Mucosa of stomach (tissue), 1 donor: ENCODE results near the gene FBXL13.
"Not testable (repeated sequence)": the region's sequence is repeated elsewhere in the genome, so short reads cannot be mapped to it uniquely, and the experiment has no call there.

ENCODE experiments used
- H3K27me3 ChIP-seq: one replicate; pipeline ENCODE4 v1.7.0; 2013; ENCODE audit warnings: mild to moderate bottlenecking, low read length; ENCODE audit not compliant: control insufficient read depth, insufficient read depth
- H3K36me3 ChIP-seq: one replicate; pipeline ENCODE4 v1.7.0; 2013; ENCODE audit warnings: low read length; ENCODE audit not compliant: control insufficient read depth, insufficient read depth
- H3K4me1 ChIP-seq: one replicate; pipeline ENCODE4 v1.7.0; 2013; ENCODE audit warnings: mild to moderate bottlenecking, low read length; ENCODE audit not compliant: control insufficient read depth, insufficient read depth
- H3K4me3 ChIP-seq: one replicate; pipeline ENCODE4 v1.7.0; 2013; ENCODE audit warnings: low read length
- H3K9ac ChIP-seq: one replicate; pipeline ENCODE4 v1.7.0; 2013; ENCODE audit warnings: mild to moderate bottlenecking, low read length, moderate library complexity
- H3K9me3 ChIP-seq: one replicate; pipeline ENCODE4 v1.7.0; 2013; ENCODE audit warnings: mild to moderate bottlenecking, low read length, moderate library complexity; ENCODE audit not compliant: control insufficient read depth
- donor health status: Pancreatic carcinoma.

The FBXL13 gene

DNA sequence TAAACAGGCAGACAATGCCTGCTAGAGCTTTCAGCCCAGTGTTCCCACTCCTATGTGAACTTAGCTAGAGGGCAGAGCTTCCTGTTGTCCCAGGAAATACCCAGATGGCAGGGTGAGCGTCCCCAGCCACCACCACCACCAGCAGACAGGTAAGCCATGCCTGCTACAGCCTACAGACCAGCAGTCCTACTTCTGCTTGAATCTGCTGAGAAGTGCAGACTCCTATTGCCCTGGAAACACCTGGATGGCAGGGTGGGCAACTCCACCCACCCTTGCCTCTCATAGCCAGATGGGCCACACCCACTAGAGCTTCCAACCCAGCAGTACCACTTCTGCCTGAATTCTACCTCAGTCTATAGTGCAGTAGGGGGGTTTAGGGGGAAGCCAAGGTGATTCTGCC, 64.4 kb downstream of the FBXL13 start:
- no peak overlapping the region for H3K9ac ChIP-seq
- no peaks in the 10 kb centered on the region for H3K27me3 ChIP-seq
- H3K4me1 ChIP-seq = peaks cover 11% of the 10 kb centered on the region
- H3K4me3 ChIP-seq = no peak overlapping the region
- H3K9me3 ChIP-seq = no peaks in the 10 kb centered on the region
- no peaks in the 10 kb centered on the region for H3K36me3 ChIP-seq

DNA sequence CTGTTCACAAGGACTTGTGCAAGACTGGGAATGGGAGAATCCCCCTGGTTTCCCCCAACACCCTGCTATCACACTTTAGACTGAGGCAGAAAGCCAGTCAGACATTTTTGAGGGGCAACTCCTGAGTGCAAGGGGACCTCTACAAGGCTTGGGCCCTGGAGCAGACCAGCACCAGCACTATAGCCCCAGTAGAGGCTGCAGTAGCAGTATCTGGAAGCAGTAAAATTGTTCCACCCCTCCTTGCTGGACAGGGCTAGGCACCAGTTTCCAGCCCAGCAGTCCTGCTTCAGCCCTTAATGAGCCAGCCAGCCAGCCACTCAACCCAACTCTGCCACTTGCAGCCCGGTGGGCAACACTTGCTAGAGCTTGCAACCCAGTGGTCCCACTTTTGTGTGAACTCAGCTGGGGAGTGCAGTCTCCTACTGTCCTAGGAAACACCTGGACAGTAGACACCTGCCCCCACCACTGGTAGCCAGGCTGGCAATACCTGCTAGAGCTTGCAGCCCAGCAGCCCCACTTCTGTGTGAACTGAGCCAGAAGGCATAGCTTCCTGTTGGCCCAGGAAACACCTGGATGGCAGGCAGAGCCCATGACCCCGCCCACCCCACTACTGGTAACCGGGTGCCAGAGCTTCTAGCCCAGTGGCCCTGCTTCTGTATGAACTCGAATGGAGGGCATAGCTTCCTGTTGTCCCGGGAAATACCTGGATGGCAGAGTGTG, 65.0 kb downstream of the FBXL13 start:
- Histone ChIP-seq H3K4me1 (peaks cover 11% of the 10 kb centered on the region), H3K4me3 (no peak overlapping the region), H3K27me3 (no peaks in the 10 kb centered on the region), H3K9me3 (no peaks in the 10 kb centered on the region), H3K9ac (no peak overlapping the region), H3K36me3 (no peaks in the 10 kb centered on the region)

DNA sequence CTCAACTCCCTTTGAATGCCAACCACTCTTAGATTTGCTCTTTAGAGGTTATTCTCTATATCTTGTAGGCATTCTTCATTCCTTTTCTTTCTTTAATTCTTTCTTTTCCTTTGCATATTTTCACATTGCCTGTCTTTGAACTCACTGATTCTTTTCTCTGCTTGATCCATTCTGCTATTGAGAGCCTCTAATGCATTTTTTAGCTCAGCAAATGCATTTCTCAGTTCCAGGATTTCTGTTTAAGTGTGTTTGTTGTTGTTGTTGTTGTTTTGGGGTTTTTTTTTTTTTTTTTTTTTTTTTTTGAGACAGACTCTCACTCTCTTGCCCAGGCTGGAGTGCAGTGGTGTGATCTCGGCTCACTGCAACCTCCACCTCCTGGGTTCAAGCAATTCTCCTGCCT, 71.6 kb downstream of the FBXL13 start:
- Histone ChIP-seq H3K4me1 (no peaks in the 10 kb centered on the region), H3K9ac (no peak overlapping the region), H3K4me3 (no peak overlapping the region), H3K36me3 (no peaks in the 10 kb centered on the region), H3K9me3 (no peaks in the 10 kb centered on the region), H3K27me3 (no peaks in the 10 kb centered on the region)

DNA sequence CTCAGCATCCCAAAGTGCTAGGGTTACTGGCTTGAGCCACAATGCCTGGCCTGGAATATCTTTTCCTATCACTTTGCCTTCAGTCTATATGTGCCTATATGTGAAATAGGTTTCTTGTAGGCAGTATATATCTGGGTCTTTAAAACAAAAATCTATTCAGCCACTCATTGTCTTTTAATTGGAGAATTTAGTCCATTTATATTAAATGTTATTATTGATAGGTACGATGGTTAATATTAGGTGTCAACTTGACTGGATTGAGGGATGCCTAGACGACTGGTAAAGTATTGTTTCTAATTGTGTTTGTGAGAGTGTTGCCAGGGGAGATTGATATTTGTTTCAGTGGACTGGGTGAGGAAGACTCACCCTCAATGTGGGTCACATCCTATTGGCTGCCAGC, 73.4 kb downstream of the FBXL13 start:
- H3K4me3 ChIP-seq = no peak overlapping the region
- H3K4me1 ChIP-seq = no peaks in the 10 kb centered on the region
- no peaks in the 10 kb centered on the region for H3K27me3 ChIP-seq
- no peaks in the 10 kb centered on the region for H3K9me3 ChIP-seq
- H3K36me3 ChIP-seq = no peaks in the 10 kb centered on the region
- no peak overlapping the region for H3K9ac ChIP-seq

DNA sequence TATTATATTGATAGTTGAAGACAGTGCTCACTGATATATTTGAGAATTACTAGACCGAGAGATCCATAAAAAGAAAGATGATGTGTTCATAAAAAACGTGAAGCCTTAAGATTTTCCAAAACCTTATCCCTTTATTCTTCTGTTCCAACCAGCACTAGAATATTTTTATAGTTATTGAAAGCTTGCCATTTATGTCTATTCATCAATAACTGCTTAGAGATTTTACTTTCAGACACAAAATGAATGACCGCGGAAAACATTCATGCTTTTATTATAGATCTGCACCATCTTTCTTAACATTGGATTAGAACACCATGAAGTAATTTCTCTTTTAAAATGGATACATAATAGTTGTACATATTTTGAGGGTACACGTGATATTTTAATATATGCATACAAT, 77.6 kb downstream of the FBXL13 start:
- Histone ChIP-seq H3K36me3 (no peaks in the 10 kb centered on the region), H3K9me3 (no peaks in the 10 kb centered on the region), H3K4me1 (peaks cover 18% of the 10 kb centered on the region), H3K9ac (no peak overlapping the region), H3K27me3 (no peaks in the 10 kb centered on the region), H3K4me3 (no peak overlapping the region)

DNA sequence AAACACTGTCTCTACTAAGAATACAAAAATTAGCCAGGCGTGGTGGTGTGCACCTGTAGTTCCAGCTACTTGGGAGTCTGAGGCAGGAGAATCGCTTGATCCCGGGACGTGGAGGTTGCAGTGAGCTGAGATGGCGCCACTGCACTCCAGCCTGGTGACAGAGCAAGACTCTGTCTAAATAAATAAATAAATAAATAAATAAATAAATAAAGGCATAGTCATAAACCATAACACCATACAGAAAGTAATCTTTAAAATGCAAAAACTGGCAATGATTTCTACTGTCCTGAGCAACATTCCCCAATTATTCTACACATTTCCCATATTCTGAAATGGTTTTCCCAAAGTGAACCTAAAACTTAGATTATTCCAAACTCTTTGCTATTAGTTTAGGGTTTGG, 79.0 kb downstream of the FBXL13 start:
- not testable (repeated sequence) for H3K9ac ChIP-seq, H3K9me3 ChIP-seq, H3K4me3 ChIP-seq, H3K36me3 ChIP-seq, H3K27me3 ChIP-seq
- peaks cover 26% of the 10 kb centered on the region for H3K4me1 ChIP-seq

DNA sequence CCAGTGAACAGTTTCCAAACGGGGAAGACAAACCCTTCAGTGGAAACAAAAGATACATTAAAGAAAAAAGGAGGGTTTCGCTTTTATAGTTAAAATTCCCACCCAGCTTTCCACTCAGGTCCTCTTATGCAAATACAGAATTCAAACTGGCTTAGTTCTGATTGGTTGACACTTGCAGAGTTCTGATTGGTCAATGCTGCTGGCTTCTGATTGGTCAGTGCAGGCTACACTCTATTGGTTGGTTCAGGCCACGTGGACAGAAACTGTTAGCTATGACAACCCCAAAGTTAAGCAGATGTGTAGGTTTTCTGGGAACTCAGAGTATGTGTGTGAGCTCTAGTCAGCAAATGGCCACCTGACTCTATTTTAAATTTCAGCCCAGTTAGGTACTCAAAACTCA, 80.0 kb downstream of the FBXL13 start:
- H3K9ac ChIP-seq = no peak overlapping the region
- no peaks in the 10 kb centered on the region for H3K9me3 ChIP-seq
- H3K4me3 ChIP-seq = no peak overlapping the region
- peaks cover 26% of the 10 kb centered on the region for H3K4me1 ChIP-seq
- no peaks in the 10 kb centered on the region for H3K27me3 ChIP-seq
- H3K36me3 ChIP-seq = no peaks in the 10 kb centered on the region

DNA sequence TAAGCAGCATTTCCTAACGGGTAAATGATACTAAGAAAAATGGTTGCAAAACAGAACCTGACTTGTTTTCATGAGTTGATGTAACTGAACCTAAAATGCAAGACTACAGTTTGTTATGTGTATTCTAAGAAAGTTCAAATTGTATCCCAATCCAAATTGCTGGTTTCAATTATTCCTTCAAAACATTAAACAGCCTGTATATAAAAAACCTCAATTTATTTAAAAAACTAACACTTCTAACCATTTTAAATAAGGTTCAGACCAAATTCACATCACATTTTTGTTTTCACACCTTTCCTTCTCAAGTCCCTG, 80.9 kb downstream of the FBXL13 start:
- Histone ChIP-seq H3K27me3 (no peaks in the 10 kb centered on the region), H3K36me3 (no peaks in the 10 kb centered on the region), H3K9me3 (no peaks in the 10 kb centered on the region), H3K4me3 (no peak overlapping the region), H3K9ac (no peak overlapping the region), H3K4me1 (peaks cover 26% of the 10 kb centered on the region)

DNA sequence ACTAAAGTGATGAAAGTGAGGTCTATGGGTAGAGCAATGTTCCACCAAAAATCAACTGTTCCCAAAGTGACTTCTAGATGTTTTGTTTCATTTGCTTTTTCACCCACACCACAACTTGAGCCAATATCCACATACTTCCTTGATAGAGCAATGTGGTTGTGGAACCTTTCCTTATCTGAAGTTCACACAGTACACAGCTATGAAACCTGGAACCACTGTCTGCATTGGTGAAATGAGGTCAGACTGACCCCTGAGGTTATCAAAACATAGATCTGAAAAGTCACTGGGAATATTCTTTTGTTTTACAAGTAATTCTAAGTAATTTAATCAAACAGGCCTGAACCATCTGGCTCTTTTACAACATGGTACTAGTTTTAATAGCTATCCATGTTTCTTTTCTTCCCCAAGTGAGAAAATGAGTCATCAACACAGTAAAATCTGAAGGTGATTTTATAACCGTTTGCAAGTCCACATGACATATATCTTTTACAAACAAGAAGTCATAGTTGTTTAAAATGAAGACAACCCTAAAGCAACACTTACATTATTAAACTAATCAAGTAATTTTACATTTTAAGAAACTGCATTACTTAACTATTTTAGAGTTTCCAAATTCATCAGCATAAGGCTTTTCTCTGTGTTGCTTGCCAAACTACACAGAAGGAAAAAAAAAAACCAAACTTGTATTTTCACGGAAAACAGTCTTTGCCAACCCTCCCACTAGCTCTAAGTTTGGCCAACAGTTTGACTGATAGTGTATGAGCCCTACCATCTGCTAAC, 81.5 kb downstream of the FBXL13 start:
- Histone ChIP-seq H3K9me3 (no peaks in the 10 kb centered on the region), H3K27me3 (no peaks in the 10 kb centered on the region), H3K9ac (no peak overlapping the region), H3K36me3 (no peaks in the 10 kb centered on the region), H3K4me1 (peaks cover 26% of the 10 kb centered on the region), H3K4me3 (no peak overlapping the region)

DNA sequence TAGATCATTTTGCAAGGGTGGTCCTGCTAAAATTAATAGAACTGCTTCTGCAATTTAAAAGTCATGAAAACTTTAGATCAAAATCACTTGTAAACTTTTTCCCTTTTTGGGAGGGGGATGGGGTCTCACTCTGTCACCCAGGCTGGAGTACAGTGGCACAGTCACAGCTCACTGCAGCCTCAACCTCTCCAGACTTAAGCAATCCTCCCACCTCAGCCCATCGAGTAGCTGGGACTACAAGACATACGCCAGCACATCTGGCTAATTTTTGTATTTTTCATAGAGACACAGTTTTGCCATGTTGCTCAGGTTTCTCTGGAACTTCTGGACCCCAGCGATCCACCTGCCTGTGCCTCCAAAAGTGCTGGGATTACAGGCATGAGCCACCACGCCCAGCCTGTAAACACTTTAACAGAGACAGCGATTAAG, 82.1 kb downstream of the FBXL13 start:
- Histone ChIP-seq H3K36me3 (no peaks in the 10 kb centered on the region), H3K9ac (no peak overlapping the region), H3K4me3 (no peak overlapping the region), H3K27me3 (no peaks in the 10 kb centered on the region), H3K4me1 (peaks cover 26% of the 10 kb centered on the region), H3K9me3 (no peaks in the 10 kb centered on the region)

DNA sequence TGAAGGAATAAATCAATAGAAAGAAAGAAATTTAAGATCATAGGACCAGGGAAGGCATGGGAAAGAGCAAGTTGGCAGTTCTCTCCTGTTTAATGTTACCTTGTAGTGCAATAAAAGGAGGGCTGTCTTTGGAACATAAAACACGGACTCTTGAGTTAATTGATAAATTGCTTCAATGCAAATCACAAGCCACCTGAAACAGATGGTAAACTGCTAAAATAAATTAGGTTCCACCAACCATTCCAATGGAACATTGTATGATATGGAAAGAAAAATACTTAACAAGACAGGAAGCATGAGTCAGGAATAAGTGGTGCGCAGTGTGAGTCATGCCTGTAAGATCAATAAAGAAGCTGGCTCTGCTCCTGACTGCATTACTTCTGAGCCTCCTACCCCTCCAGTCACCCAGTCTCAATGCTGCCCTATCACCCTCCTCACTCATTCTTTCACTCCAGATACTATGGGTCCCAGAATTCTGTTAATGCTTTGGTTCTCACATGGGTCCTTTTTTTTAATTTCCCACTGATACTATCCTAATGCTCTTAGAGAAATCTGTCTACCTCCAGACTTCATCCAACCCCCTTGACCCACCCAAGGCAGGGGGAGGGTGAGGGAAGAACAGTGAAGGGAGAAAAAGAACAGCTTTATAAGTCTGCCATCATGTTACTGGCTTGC, 82.9 kb downstream of the FBXL13 start:
- Histone ChIP-seq H3K9me3 (no peaks in the 10 kb centered on the region), H3K9ac (no peak overlapping the region), H3K36me3 (no peaks in the 10 kb centered on the region), H3K4me1 (peaks cover 26% of the 10 kb centered on the region), H3K4me3 (no peak overlapping the region), H3K27me3 (no peaks in the 10 kb centered on the region)

DNA sequence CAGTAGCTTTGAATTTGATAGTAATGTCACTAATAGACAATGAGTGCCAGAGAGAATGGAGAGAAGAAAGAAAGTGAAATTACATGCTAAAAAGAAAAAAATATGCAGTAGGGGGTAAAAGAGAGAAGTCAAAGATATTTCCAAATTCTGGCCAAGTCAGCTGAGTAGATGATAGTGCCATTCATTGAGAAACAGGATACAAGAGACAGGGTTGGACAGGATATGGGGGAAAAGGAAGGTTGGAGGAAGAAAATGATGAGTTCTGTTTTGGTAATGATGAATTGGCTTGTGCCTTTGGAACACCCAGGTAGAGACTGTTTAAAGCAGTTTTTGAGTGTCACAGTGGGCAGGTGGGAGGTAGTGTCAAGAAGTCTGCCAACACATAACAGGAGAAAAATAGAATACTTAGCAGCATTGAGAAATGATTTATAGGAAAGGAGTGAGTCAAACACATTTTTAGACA, 83.5 kb downstream of the FBXL13 start:
- Histone ChIP-seq H3K4me3 (no peak overlapping the region), H3K4me1 (peaks cover 26% of the 10 kb centered on the region), H3K9ac (no peak overlapping the region), H3K9me3 (no peaks in the 10 kb centered on the region), H3K36me3 (no peaks in the 10 kb centered on the region), H3K27me3 (no peaks in the 10 kb centered on the region)
